Measurements from ENCODE around the gene GPRIN1. TPM values are rescaled to one million over a fixed set of nuclear protein-coding genes. Genes with fewer than 3 reads are reported as not detected.

GPRIN1 gene
- total RNA-seq, 1 experiment from 2014 or later: 16.7 TPM

GRCh38 chr5:176561259-176561658 lies 48.7 kb downstream of the GPRIN1 start:
- H3K27me3 ChIP-seq (replicated peaks; ENCODE audit: insufficient read depth, low read depth, low read length, poor library complexity): no peaks in the 10 kb centered on the region
- no TSS peak for BruUV-seq (replicated peaks)
- TF ChIP-seq CTCF (conservative IDR thresholded peaks at IDR 0.05; ENCODE audit: low read depth, low read length): no peak
- no peak for TF ChIP-seq EZH2 (IDR thresholded peaks at IDR 0.05; ENCODE audit: borderline replicate concordance, low read depth, low read length, poor library complexity, severe bottlenecking)
- no peak overlapping the region for H3K4me3 ChIP-seq (ENCODE audit: low read depth, low read length, poor library complexity, severe bottlenecking)
- intact Hi-C loops (cut with micrococcal nuclease; ENCODE audit: unreplicated experiment): no loop called here
- no peaks in the 10 kb centered on the region for H3K9me3 ChIP-seq (ENCODE audit: low read depth, low read length, poor library complexity, severe bottlenecking)
- no peak for DNase-seq (ENCODE audit: low spot score)
- ChIA-PET CTCF (no interaction called here), POLR2A (ENCODE audit: low non-redundant PET) (no interaction called here)
- H3K27ac ChIP-seq (ENCODE audit: low read depth, low read length, poor library complexity, severe bottlenecking): no peak overlapping the region
- no peaks in the 10 kb centered on the region for H3K36me3 ChIP-seq (ENCODE audit: insufficient read depth, low read length, poor library complexity, severe bottlenecking)
- H3K4me1 ChIP-seq (ENCODE audit: insufficient read depth, low read length, poor library complexity, severe bottlenecking): no peaks in the 10 kb centered on the region

DNA sequence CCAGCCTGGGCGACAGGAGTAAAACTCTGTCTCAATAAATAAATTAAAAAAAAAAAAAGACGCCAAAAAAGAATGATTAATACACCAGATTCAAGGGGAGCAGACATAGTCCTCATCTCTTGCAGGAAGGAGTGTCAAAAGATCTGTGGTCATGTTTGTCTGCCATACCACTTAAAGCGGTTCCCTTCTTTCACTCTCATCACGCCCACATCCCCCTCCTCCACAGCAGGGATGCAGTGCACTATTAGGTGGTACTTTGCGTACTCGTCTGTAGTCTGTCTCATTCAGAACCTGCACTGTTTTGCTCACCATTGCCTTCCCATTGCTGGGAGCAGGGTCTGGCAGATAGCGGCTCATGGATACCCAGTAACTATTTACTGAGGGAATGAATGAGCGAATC lies 49.6 kb downstream of the GPRIN1 start:
- intact Hi-C loops (cut with micrococcal nuclease; ENCODE audit: unreplicated experiment): no loop called here
- Histone ChIP-seq H3K4me3 (ENCODE audit: low read depth, low read length, poor library complexity, severe bottlenecking) (no peak overlapping the region), H3K36me3 (ENCODE audit: insufficient read depth, low read length, poor library complexity, severe bottlenecking) (no peaks in the 10 kb centered on the region), H3K27ac (ENCODE audit: low read depth, low read length, poor library complexity, severe bottlenecking) (no peak overlapping the region), H3K4me1 (ENCODE audit: insufficient read depth, low read length, poor library complexity, severe bottlenecking) (no peaks in the 10 kb centered on the region), H3K27me3 (replicated peaks; ENCODE audit: insufficient read depth, low read depth, low read length, poor library complexity) (no peaks in the 10 kb centered on the region), H3K9me3 (ENCODE audit: low read depth, low read length, poor library complexity, severe bottlenecking) (no peaks in the 10 kb centered on the region)
- no peak for DNase-seq (ENCODE audit: low spot score)
- TF ChIP-seq EZH2 (IDR thresholded peaks at IDR 0.05; ENCODE audit: borderline replicate concordance, low read depth, low read length, poor library complexity, severe bottlenecking) (no peak), CTCF (conservative IDR thresholded peaks at IDR 0.05; ENCODE audit: low read depth, low read length) (no peak)
- CTCF ChIA-PET: no interaction called here
- no TSS peak for BruUV-seq (replicated peaks)
- POLR2A ChIA-PET (ENCODE audit: low non-redundant PET): no interaction called here

- DNase-seq (ENCODE audit: low spot score): no peak
- H3K27ac ChIP-seq (ENCODE audit: low read depth, low read length, poor library complexity, severe bottlenecking): no peak overlapping the region
- H3K36me3 ChIP-seq (ENCODE audit: insufficient read depth, low read length, poor library complexity, severe bottlenecking): no peaks in the 10 kb centered on the region
- no peaks in the 10 kb centered on the region for H3K9me3 ChIP-seq (ENCODE audit: low read depth, low read length, poor library complexity, severe bottlenecking)
- intact Hi-C loops (cut with micrococcal nuclease; ENCODE audit: unreplicated experiment): no loop called here
- H3K27me3 ChIP-seq (replicated peaks; ENCODE audit: insufficient read depth, low read depth, low read length, poor library complexity): no peaks in the 10 kb centered on the region
- CTCF ChIA-PET: no interaction called here
- no peak overlapping the region for H3K4me3 ChIP-seq (ENCODE audit: low read depth, low read length, poor library complexity, severe bottlenecking)
- no peak for TF ChIP-seq EZH2 (IDR thresholded peaks at IDR 0.05; ENCODE audit: borderline replicate concordance, low read depth, low read length, poor library complexity, severe bottlenecking)
- TF ChIP-seq CTCF (conservative IDR thresholded peaks at IDR 0.05; ENCODE audit: low read depth, low read length): 0 out of 2 replicates have a peak, but pooled peaks have one; percentile 11
- POLR2A ChIA-PET (ENCODE audit: low non-redundant PET): no interaction called here
- BruUV-seq (replicated peaks): no TSS peak
- H3K4me1 ChIP-seq (ENCODE audit: insufficient read depth, low read length, poor library complexity, severe bottlenecking): no peaks in the 10 kb centered on the region
Observed at GRCh38 chr5:176559683-176560082, 50.3 kb downstream of the GPRIN1 start.

All from A673 (cell line).